Panc1 (cell line): ENCODE measurements around the gene CHCHD3. TPM values are rescaled to one million over a fixed set of nuclear protein-coding genes. Genes with fewer than 3 reads are reported as not detected.

ENCODE experiments used
- ATAC-seq: fragments of 200-7000 bp; cut with Tn5 transposase; 2 replicates; pipeline ENCODE4 v1.9.1; 2020; ENCODE audit warnings: mild to moderate bottlenecking, moderate library complexity
- BruUV-seq: library from RNA; stranded (reverse); fragments of 400-500 nt; replicated peaks from 2 replicates; lab custom pipeline; 2021; lab: Mats Ljungman, UMichigan
- CTCF ChIA-PET: fragments of 300-600 bp; sonication (Branson Sonifier 250); formaldehyde crosslinking; loops from one replicate; lab custom pipeline; 2022; ENCODE audit warnings: antibody characterized with exemption; lab: Charles Lee
- POLR2A ChIA-PET: fragments of 300-600 bp; sonication (Branson Sonifier 250); formaldehyde crosslinking; loops from one replicate; lab custom pipeline; 2022; ENCODE audit warnings: antibody characterized with exemption; lab: Charles Lee
- DNase-seq: peaks from one replicate; pipeline ENCODE4 v3.0.0-alpha.2; 2010; ENCODE audit warnings: low read depth, low spot score
- H3K27ac ChIP-seq: 2 replicates; pipeline ENCODE4 v1.5.1; 2011; ENCODE audit warnings: mild to moderate bottlenecking, low read length, inconsistent platforms
- H3K27me3 ChIP-seq: fragments of 200-500 bp; sonication (Bioruptor generic); 2 replicates; pipeline ENCODE4 v1.6.0; 2014; ENCODE audit warnings: low read length, inconsistent platforms; ENCODE audit not compliant: control insufficient read depth, insufficient read depth
- H3K36me3 ChIP-seq: fragments of 200-500 bp; sonication (Bioruptor generic); 2 replicates; pipeline ENCODE4 v1.5.1; 2014; ENCODE audit warnings: inconsistent platforms, mild to moderate bottlenecking, low read length, moderate library complexity; ENCODE audit not compliant: control insufficient read depth, insufficient read depth
- H3K4me1 ChIP-seq: 2 replicates; pipeline ENCODE4 v1.5.1; 2011; ENCODE audit warnings: inconsistent platforms, mild to moderate bottlenecking, low read length, moderate library complexity; ENCODE audit not compliant: control insufficient read depth, insufficient read depth
- H3K4me3 ChIP-seq, 2 experiments: 2 replicates each; pipeline ENCODE4 v1.5.1; 2011 to 2012; ENCODE audit warnings: low read depth in 2 of 2, low read length in 2 of 2, mild to moderate bottlenecking in 2 of 2, inconsistent platforms in 1 of 2, moderate library complexity in 1 of 2
- H3K9me3 ChIP-seq: fragments of 200-500 bp; sonication (Bioruptor generic); 2 replicates; pipeline ENCODE4 v1.5.1; 2014; ENCODE audit warnings: low read depth, mild to moderate bottlenecking, inconsistent platforms, low read length, moderate library complexity; ENCODE audit not compliant: control insufficient read depth, insufficient read depth
- CTCF ChIP-seq: fragments of 450-650 bp; IDR thresholded peaks from 2 replicates; pipeline ENCODE4 v1.5.1; 2017; ENCODE audit warnings: mild to moderate bottlenecking
- POLR2AphosphoS5 ChIP-seq: IDR thresholded peaks from 2 replicates; pipeline ENCODE4 v1.6.1; 2012; ENCODE audit warnings: mild to moderate bottlenecking, low read depth, low read length, moderate library complexity
- REST ChIP-seq, 2 experiments: IDR thresholded peaks; 2 replicates each; pipeline ENCODE4 v1.6.1; 2011 to 2012; ENCODE audit warnings: low read depth in 2 of 2, control low read depth in 1 of 2, low read length in 1 of 2, mild to moderate bottlenecking in 1 of 2, moderate library complexity in 1 of 2; ENCODE audit not compliant: insufficient read depth in 1 of 2
- SIN3A ChIP-seq: IDR thresholded peaks from 2 replicates; pipeline ENCODE4 v1.6.1; 2012; ENCODE audit warnings: low read depth, mild to moderate bottlenecking, low read length, moderate library complexity, borderline replicate concordance; ENCODE audit not compliant: insufficient read depth
- TCF7L2 ChIP-seq: IDR thresholded peaks from 2 replicates; pipeline ENCODE4 v1.6.1; 2011; ENCODE audit warnings: mild to moderate bottlenecking, low read depth, low read length, inconsistent platforms
- in situ Hi-C: cut with HindIII; loops from 2 replicates; pipeline ENCODE4 v1.10.0; 2016; ENCODE audit warnings: low sequenced_read_pairs, low pct_unique_long_range_greater_than_20kb
- intact Hi-C: fragments of 100-400 bp; cut with micrococcal nuclease; formaldehyde crosslinking; loops from one replicate; pipeline ENCODE4 v1.10.0; 2022; ENCODE audit not compliant: unreplicated experiment
- total RNA-seq: library from RNA; stranded (reverse); gene quantifications from one replicate; pipeline ENCODE4 v1.2.1, GENCODE V29; 2021; ENCODE audit not compliant: unreplicated experiment

The CHCHD3 gene
- total RNA-seq, 1 experiment from 2014 or later = 109 TPM

- BruUV-seq = no TSS peak
- in situ Hi-C loops = no loop called here
These were observed 41.2 kb downstream of the CHCHD3 start for GRCh38 chr7:133040674-133041073.

GRCh38 chr7:133040178-133040577 lies 41.7 kb downstream of the CHCHD3 start:
- in situ Hi-C loops = no loop called here
- DNase-seq (no peak), ATAC-seq (no peak)
- Histone ChIP-seq H3K4me3 (no peak overlapping the region), H3K27ac (no peak overlapping the region), H3K27me3 (no peaks in the 10 kb centered on the region), H3K4me1 (no peaks in the 10 kb centered on the region), H3K36me3 (no peaks in the 10 kb centered on the region), H3K9me3 (no peaks in the 10 kb centered on the region)
- ChIA-PET POLR2A (no interaction called here), CTCF (no interaction called here)
- TF ChIP-seq REST (IDR thresholded peaks at IDR 0.05; ENCODE audit: insufficient read depth in 1 of 2, low read depth in 2 of 2, low read length in 1 of 2) (no peak), CTCF (no peak), SIN3A (no peak), POLR2AphosphoS5 (no peak)
- BruUV-seq = no TSS peak
- intact Hi-C loops = no loop called here

More at GRCh38 chr7:133040674-133041073, 41.2 kb downstream of the CHCHD3 start:
- no peak for DNase-seq
- no peaks in the 10 kb centered on the region for H3K9me3 ChIP-seq
- H3K4me3 ChIP-seq = no peak overlapping the region
- ATAC-seq = no peak
- intact Hi-C loops = no loop called here
- H3K27me3 ChIP-seq = no peaks in the 10 kb centered on the region
- ChIA-PET POLR2A (no interaction called here), CTCF (no interaction called here)
- H3K27ac ChIP-seq = no peak overlapping the region
- no peaks in the 10 kb centered on the region for H3K4me1 ChIP-seq
- TF ChIP-seq TCF7L2 (no peak), REST (IDR thresholded peaks at IDR 0.05; ENCODE audit: insufficient read depth in 1 of 2, low read depth in 2 of 2, low read length in 1 of 2) (no peak), SIN3A (no peak), POLR2AphosphoS5 (no peak), CTCF (no peak)
- H3K36me3 ChIP-seq = no peaks in the 10 kb centered on the region
